Osteocyte (in vitro differentiated cells): ENCODE measurements around the gene CDR2. TPM values are rescaled to one million over a fixed set of nuclear protein-coding genes. Genes with fewer than 3 reads are reported as not detected.

Source experiments
- DNase-seq: peaks from one replicate; pipeline ENCODE4 v3.0.0; 2021; ENCODE audit warnings: mixed read lengths; ENCODE audit not compliant: unreplicated experiment; ENCODE audit errors: extremely low spot score
- H3K27ac Mint-ChIP-seq: one replicate; pipeline ENCODE4 v1.8.0; 2021; ENCODE audit warnings: mild to moderate bottlenecking, mixed read lengths; ENCODE audit not compliant: unreplicated experiment
- H3K27me3 Mint-ChIP-seq: one replicate; pipeline ENCODE4 v1.8.0; 2021; ENCODE audit warnings: mixed read lengths; ENCODE audit not compliant: unreplicated experiment
- H3K36me3 Mint-ChIP-seq: one replicate; pipeline ENCODE4 v1.8.0; 2021; ENCODE audit warnings: mixed read lengths; ENCODE audit not compliant: unreplicated experiment
- H3K4me1 Mint-ChIP-seq: one replicate; pipeline ENCODE4 v1.8.0; 2021; ENCODE audit warnings: mixed read lengths; ENCODE audit not compliant: unreplicated experiment
- H3K4me3 Mint-ChIP-seq: one replicate; pipeline ENCODE4 v1.8.0; 2021; ENCODE audit warnings: mild to moderate bottlenecking, moderate library complexity, mixed read lengths; ENCODE audit not compliant: unreplicated experiment
- H3K9me3 Mint-ChIP-seq: one replicate; pipeline ENCODE4 v1.8.0; 2021; ENCODE audit warnings: mixed read lengths; ENCODE audit not compliant: unreplicated experiment
- total RNA-seq: library from RNA; stranded (reverse); gene quantifications from 2 replicates; pipeline ENCODE4 v1.2.1, GENCODE V29; 2021
- TF ChIP-seq, protein P1 (sequence below): fragments of 200-600 bp; sonication (generic); IDR thresholded peaks from 2 replicates; pipeline ENCODE4 v1.5.0; 2021; ENCODE audit warnings: antibody characterized with exemption, mild to moderate bottlenecking, moderate library complexity

CDR2 gene
- total RNA-seq, 1 donor from 2014 or later, result 23.7 TPM

DNA sequence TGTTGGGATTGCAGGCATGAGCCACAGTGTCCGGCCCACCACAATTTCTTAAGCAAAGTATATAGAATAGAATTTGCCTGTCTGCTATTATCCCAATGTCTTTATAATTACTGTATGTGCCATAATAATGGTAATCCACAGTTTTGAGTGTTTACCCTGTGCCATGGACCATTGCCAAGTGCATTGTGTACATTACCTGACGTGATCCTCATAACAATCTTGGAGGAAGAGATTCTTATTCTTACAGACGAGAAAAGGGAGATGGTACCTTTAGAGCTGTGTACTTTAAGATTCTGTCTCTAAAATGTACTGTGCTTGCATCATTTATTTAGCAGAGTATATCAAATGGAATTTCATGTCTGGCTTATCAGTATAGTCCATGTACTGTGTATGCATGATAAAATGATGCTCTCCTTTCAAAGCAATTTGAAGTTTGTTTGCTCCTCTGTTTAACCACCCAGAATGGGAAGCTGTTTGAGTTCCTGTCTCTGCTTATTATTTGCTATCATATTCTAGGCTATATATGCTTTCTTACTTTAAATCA lies 13.8 kb upstream of the CDR2 start:
- Mint-ChIP-seq H3K4me1 (peaks cover 14% of the 10 kb centered on the region), H3K36me3 (no peaks in the 10 kb centered on the region), H3K9me3 (no peaks in the 10 kb centered on the region), H3K27me3 (no peaks in the 10 kb centered on the region), H3K4me3 (no peak overlapping the region), H3K27ac (no peak overlapping the region)
- DNase-seq, result no peak
- TF ChIP-seq, protein P1, sequence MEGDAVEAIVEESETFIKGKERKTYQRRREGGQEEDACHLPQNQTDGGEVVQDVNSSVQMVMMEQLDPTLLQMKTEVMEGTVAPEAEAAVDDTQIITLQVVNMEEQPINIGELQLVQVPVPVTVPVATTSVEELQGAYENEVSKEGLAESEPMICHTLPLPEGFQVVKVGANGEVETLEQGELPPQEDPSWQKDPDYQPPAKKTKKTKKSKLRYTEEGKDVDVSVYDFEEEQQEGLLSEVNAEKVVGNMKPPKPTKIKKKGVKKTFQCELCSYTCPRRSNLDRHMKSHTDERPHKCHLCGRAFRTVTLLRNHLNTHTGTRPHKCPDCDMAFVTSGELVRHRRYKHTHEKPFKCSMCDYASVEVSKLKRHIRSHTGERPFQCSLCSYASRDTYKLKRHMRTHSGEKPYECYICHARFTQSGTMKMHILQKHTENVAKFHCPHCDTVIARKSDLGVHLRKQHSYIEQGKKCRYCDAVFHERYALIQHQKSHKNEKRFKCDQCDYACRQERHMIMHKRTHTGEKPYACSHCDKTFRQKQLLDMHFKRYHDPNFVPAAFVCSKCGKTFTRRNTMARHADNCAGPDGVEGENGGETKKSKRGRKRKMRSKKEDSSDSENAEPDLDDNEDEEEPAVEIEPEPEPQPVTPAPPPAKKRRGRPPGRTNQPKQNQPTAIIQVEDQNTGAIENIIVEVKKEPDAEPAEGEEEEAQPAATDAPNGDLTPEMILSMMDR, result no peak

DNA sequence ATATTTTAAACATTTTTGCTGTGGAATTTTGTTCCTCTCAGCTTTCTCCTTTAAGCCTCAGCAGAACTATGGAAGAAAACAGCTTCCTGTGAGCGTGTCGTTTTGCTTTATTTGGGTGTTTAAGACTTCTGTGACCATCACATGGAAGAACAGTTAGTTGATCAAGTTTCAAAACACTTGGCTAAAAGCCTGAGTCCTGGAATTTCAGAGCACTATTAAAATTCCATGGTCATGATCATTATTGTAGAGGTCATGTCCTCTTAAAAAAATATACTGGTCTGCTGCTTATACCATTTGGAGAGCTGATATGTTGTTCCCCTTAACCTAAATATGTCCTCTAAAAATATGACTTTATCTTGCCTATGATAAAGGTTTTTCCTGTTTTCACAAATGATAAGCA lies 12.6 kb upstream of the CDR2 start:
- H3K9me3 Mint-ChIP-seq, result no peaks in the 10 kb centered on the region
- TF ChIP-seq, protein P1, result no peak
- peak overlapping the region; percentile 71 for H3K27ac Mint-ChIP-seq
- H3K4me3 Mint-ChIP-seq, result no peak overlapping the region
- no peaks in the 10 kb centered on the region for H3K36me3 Mint-ChIP-seq
- H3K4me1 Mint-ChIP-seq, result peaks cover 14% of the 10 kb centered on the region
- DNase-seq, result no peak
- no peaks in the 10 kb centered on the region for H3K27me3 Mint-ChIP-seq

DNA sequence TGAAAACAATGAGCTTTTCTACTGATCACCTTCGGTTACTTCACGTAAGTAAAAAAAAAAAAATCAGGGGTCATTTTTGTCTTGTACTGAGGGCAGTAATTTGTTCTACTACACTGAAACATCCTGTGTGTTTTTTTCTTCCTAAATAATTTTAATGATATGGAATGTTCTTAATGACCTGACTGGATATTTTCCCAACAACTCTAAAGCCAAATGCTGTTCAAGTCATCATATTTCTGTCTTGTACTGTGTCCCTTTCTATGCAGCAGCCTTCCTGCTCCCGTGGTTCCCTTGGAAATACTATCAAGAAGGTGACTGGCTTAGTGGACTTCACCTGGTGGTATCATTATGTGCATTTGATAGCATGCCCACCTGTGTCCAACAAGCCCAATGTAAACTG lies 10.8 kb upstream of the CDR2 start:
- Mint-ChIP-seq H3K4me3 (no peak overlapping the region), H3K27me3 (no peaks in the 10 kb centered on the region), H3K4me1 (peaks cover 17% of the 10 kb centered on the region), H3K36me3 (no peaks in the 10 kb centered on the region), H3K9me3 (no peaks in the 10 kb centered on the region), H3K27ac (no peak overlapping the region)
- no peak for DNase-seq
- TF ChIP-seq, protein P1, result no peak

DNA sequence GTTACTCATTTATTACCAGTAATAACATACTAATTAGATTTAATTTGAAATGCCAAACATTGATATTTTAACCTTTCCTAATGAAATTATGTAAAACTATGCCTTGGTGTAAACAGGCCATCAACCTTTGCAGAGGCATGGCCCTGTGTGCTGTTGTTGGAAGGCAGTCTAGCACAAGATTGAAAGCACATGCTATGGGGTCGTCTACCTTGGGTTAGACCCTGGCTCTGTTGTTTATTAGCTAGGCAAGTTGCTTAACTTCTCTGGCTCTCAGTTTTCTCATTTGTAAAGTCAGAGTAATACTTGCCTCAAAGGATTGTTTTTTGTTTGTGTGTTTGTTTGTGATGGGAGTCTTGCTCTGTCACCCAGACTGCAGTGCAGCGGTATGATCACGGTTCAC lies 9.4 kb upstream of the CDR2 start:
- TF ChIP-seq, protein P1, result no peak
- Mint-ChIP-seq H3K27ac (no peak overlapping the region), H3K9me3 (no peaks in the 10 kb centered on the region), H3K36me3 (no peaks in the 10 kb centered on the region), H3K4me3 (no peak overlapping the region), H3K27me3 (no peaks in the 10 kb centered on the region), H3K4me1 (peaks cover 17% of the 10 kb centered on the region)
- no peak for DNase-seq

DNA sequence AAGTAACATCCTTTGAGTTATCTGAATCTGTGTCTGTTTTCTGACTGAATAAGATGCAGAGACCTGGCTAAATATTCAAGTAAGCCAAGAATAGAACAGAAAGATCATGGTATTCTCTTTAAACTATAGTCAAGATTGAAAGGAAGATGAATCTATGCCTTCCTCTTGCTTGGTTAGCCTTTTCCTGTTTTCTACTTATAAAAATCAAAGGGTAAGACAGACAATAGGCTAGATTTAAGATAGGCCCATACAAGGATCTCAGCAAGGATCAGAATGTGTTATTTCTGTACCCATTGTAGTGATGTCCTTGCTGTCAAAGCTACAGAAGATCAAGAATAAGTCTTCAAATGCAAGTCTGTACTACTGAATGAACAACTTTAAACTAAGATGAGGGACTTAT lies 7.0 kb upstream of the CDR2 start:
- Mint-ChIP-seq H3K27ac (no peak overlapping the region), H3K9me3 (no peaks in the 10 kb centered on the region), H3K36me3 (no peaks in the 10 kb centered on the region), H3K4me3 (no peak overlapping the region), H3K27me3 (no peaks in the 10 kb centered on the region), H3K4me1 (peaks cover 3% of the 10 kb centered on the region)
- DNase-seq, result no peak
- TF ChIP-seq, protein P1, result no peak
